Mucosa of rectum (tissue), 2 donors: ENCODE measurements around the gene FYN.

Experiments
- H3K27ac ChIP-seq, 2 donors: one replicate each; pipeline ENCODE4 v1.7.0; 2013; ENCODE audit warnings: inconsistent platforms in 2 of 2, low read depth in 2 of 2, low read length in 2 of 2
- H3K27me3 ChIP-seq, 2 donors: one replicate each; pipeline ENCODE4 v1.7.0; 2013; ENCODE audit warnings: low read length in 2 of 2; ENCODE audit not compliant: control insufficient read depth in 2 of 2, insufficient read depth in 2 of 2
- H3K36me3 ChIP-seq, 2 donors: one replicate each; pipeline ENCODE4 v1.7.0; 2013; ENCODE audit warnings: low read length in 2 of 2; ENCODE audit not compliant: control insufficient read depth in 2 of 2, insufficient read depth in 2 of 2
- H3K4me1 ChIP-seq, 2 donors: one replicate each; pipeline ENCODE4 v1.7.0; 2013; ENCODE audit warnings: low read length in 2 of 2, mild to moderate bottlenecking in 1 of 2; ENCODE audit not compliant: control insufficient read depth in 2 of 2, insufficient read depth in 2 of 2
- H3K4me3 ChIP-seq, 2 donors: one replicate each; pipeline ENCODE4 v1.7.0; 2013; ENCODE audit warnings: low read length in 2 of 2
- H3K9ac ChIP-seq, 2 donors: one replicate each; pipeline ENCODE4 v1.7.0; 2013; ENCODE audit warnings: low read length in 2 of 2, low read depth in 1 of 2, mild to moderate bottlenecking in 1 of 2
- H3K9me3 ChIP-seq, 2 donors: one replicate each; pipeline ENCODE4 v1.7.0; 2013; ENCODE audit warnings: low read length in 2 of 2; ENCODE audit not compliant: control insufficient read depth in 2 of 2
- donor health status: healthy.
- donor health status: Normal muscosa, but diverticular disease.

Gene FYN

GRCh38 chr6:111810294-111811131 is 62.7 kb downstream of the FYN start:
- no peak overlapping the region for H3K27ac ChIP-seq
- no peak overlapping the region for H3K9ac ChIP-seq
- no peak overlapping the region for H3K4me3 ChIP-seq

GRCh38 chr6:111809766-111810165 is 63.5 kb downstream of the FYN start:
- Histone ChIP-seq H3K4me3 (no peak overlapping the region), H3K27me3 (no peaks in the 10 kb centered on the region), H3K9ac (no peak overlapping the region), H3K9me3 (no peaks in the 10 kb centered on the region), H3K27ac (no peak overlapping the region), H3K36me3 (no peaks in the 10 kb centered on the region), H3K4me1 (peaks cover 5 to 7% of the 10 kb centered on the region in 2 donors)

More at GRCh38 chr6:111810294-111811131, 62.7 kb downstream of the FYN start:
- Histone ChIP-seq H3K9me3 (no peaks in the 10 kb centered on the region), H3K4me1 (peaks cover 2 to 5% of the 10 kb centered on the region in 2 donors), H3K36me3 (no peaks in the 10 kb centered on the region), H3K27me3 (no peaks in the 10 kb centered on the region)

DNA sequence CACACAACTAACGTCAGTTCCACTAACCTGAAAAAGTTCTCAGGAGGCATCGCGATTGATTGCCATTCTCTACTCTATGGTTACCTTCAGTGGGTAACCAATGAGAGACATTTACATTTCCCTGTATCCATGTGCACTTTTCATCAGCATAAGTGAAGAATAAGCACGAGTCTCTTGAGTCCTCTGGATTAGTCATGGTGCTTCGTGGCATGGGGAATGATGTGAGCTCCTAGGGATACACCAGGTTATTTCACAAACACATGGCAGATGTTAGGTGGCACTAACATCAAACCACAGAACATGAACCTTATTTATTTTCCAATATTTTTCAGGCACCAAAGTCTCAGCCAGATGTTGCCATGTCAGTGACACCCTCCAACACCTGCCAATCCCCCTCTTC is 64.0 kb downstream of the FYN start:
- H3K4me1 ChIP-seq: peaks cover 7 to 8% of the 10 kb centered on the region in 2 donors
- H3K27me3 ChIP-seq: no peaks in the 10 kb centered on the region
- no peak overlapping the region for H3K27ac ChIP-seq
- no peak overlapping the region for H3K4me3 ChIP-seq
- no peak overlapping the region for H3K9ac ChIP-seq
- H3K9me3 ChIP-seq: no peaks in the 10 kb centered on the region
- no peaks in the 10 kb centered on the region for H3K36me3 ChIP-seq

GRCh38 chr6:111808493-111808892 is 64.8 kb downstream of the FYN start:
- no peaks in the 10 kb centered on the region for H3K36me3 ChIP-seq
- H3K4me3 ChIP-seq: no peak overlapping the region
- no peaks in the 10 kb centered on the region for H3K27me3 ChIP-seq
- H3K9ac ChIP-seq: no peak overlapping the region
- H3K9me3 ChIP-seq: no peaks in the 10 kb centered on the region
- no peak overlapping the region for H3K27ac ChIP-seq
- H3K4me1 ChIP-seq: peaks cover 7 to 9% of the 10 kb centered on the region in 2 donors

DNA sequence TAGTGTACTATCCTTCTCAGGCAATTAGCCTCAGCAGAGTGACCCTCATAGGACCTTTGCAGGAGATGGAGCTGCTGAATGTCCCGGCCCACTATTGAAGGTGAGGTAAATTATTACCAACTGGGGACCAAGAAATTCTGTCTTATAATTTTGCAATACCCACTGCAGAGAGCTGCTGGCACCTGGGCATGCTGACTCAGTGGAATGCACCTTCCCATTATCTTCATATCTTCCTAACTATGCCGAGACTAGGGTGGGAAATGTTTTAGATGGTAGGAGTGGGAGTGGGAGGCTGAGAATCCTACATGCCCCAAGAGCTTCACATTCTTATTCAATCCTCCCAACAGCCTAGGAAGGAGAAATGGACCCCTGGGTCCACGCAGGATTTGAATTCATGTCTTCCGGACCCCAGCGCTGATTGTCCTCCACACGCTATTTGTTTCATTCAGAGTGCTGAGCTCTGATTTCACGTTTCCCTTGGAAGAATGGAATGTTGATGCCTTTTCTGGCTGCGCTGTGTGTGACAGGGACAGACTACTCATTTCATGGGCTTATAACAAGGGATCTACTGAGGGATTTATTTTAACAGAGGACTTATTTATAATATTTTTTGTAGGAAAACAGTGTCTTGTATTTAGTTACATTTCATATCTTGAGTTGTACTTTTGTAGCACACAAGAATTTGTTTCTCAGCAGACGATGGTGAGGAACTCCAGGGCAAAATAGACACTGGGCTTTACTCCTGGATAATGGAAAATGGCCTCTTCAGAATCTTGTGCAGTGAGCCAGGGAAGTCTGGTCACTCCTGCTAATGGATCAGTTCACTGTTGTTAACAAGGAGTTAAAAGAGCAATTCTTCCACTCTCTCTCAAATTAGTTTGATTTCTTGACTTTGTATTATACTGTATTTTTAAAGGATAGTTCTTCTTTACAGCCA is 66.4 kb downstream of the FYN start:
- no peak overlapping the region for H3K27ac ChIP-seq
- H3K4me1 ChIP-seq: peaks cover 5 to 9% of the 10 kb centered on the region in 2 donors
- H3K36me3 ChIP-seq: no peaks in the 10 kb centered on the region
- H3K9ac ChIP-seq: no peak overlapping the region
- no peaks in the 10 kb centered on the region for H3K27me3 ChIP-seq
- no peak overlapping the region for H3K4me3 ChIP-seq
- H3K9me3 ChIP-seq: no peaks in the 10 kb centered on the region

DNA sequence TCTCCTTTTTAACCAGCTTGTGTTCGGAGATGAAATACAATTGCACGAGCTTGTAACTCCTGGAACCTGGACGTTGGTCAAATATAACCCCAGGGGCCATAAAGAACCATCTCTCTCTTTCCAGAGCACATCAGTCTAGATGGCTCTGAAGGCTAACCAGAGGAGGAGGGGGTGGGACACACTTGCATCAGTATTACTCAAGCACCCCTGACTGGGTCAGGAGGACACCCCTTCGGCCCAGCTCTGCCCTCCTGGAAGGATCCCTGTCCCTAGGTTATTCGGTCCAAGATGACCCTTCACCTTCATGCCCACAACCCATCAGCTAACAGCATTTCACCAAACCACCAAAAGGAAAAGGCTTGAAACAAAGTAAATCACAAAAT is 67.1 kb downstream of the FYN start:
- H3K36me3 ChIP-seq: no peaks in the 10 kb centered on the region
- peak overlapping the region in 1 of 2 donors; percentile 39 for H3K27ac ChIP-seq
- peak overlapping the region; percentile 3 to 6 for H3K9ac ChIP-seq
- H3K4me1 ChIP-seq: peaks cover 5 to 9% of the 10 kb centered on the region in 2 donors
- no peaks in the 10 kb centered on the region for H3K9me3 ChIP-seq
- no peak overlapping the region for H3K4me3 ChIP-seq
- no peaks in the 10 kb centered on the region for H3K27me3 ChIP-seq

GRCh38 chr6:111805511-111806164 is 67.6 kb downstream of the FYN start:
- Histone ChIP-seq H3K4me1 (peaks cover 5 to 9% of the 10 kb centered on the region in 2 donors), H3K27ac (peak overlapping the region; percentile 39 to 55), H3K4me3 (no peak overlapping the region), H3K36me3 (no peaks in the 10 kb centered on the region), H3K27me3 (no peaks in the 10 kb centered on the region), H3K9me3 (no peaks in the 10 kb centered on the region), H3K9ac (peak overlapping the region; percentile 3 to 6)

DNA sequence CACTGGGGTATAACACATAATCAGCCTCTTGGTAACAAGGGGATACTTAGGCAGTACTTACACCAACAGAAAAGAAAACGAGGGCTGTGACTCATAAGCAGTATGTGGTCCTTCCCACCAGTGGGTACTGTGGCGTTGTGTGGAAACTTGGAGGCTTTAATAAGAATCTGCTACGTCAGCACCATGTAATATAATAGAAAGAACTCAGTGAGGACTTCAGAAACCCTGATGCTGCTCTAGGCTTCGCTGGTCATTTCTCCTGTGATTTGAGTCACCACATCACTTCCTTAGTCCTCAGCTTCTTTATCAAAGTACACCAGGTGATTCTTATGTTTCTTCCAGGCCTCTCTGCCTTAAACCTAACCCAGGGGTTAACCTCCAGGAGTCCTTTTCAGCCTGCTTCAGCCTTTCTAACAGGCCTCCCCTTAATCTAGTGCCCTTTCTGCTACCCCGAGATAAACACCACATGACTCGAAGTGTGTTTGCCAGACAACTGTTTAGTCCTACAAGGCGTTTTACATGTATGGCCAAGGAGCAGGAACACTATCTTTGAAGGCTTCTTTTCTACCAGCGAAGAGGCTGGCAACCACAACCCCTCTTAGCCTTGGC is 68.5 kb downstream of the FYN start:
- no peaks in the 10 kb centered on the region for H3K36me3 ChIP-seq
- H3K4me1 ChIP-seq: peaks cover 5 to 9% of the 10 kb centered on the region in 2 donors
- no peak overlapping the region for H3K9ac ChIP-seq
- H3K27ac ChIP-seq: peak overlapping the region; percentile 45 to 55
- H3K9me3 ChIP-seq: no peaks in the 10 kb centered on the region
- no peak overlapping the region for H3K4me3 ChIP-seq
- H3K27me3 ChIP-seq: no peaks in the 10 kb centered on the region

DNA sequence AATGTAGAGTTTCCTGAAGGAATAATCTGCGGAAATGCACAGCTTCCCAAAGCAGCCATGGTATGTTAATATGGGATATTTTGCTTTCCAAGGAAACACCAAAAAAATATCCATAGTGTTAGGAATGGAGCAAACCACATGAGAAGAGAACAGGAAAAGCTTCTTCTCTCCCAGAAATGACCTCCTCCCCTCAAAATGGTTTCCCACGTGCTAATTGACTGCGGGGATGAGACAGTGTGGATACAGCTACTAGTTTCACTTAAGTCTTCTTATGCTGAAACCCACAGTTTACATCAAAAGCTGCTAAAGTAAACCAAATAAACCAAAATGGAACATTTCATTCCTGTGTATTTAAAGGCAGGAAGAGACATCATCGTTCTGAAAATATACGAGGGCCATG is 69.4 kb downstream of the FYN start:
- H3K27me3 ChIP-seq: no peaks in the 10 kb centered on the region
- H3K27ac ChIP-seq: peak overlapping the region; percentile 45 to 50
- H3K4me1 ChIP-seq: peaks cover 5 to 9% of the 10 kb centered on the region in 2 donors
- no peaks in the 10 kb centered on the region for H3K36me3 ChIP-seq
- H3K9ac ChIP-seq: peak overlapping the region in 1 of 2 donors; percentile 32
- H3K4me3 ChIP-seq: no peak overlapping the region
- no peaks in the 10 kb centered on the region for H3K9me3 ChIP-seq
